K562 (cell line): ENCODE data around the gene TNFSF9. TPM values are rescaled to one million over a fixed set of nuclear protein-coding genes. Genes with fewer than 3 reads are reported as not detected.

Experiments
- C11orf30 ChIP-seq: fragments of 450-650 bp; IDR thresholded peaks from 2 replicates; pipeline ENCODE4 v1.6.1; 2016; ENCODE audit warnings: low read depth, mild to moderate bottlenecking
- NR2F6 ChIP-seq: fragments of 450-650 bp; formaldehyde crosslinking; IDR thresholded peaks from 2 replicates; pipeline ENCODE4 v1.4.0; 2020; ENCODE audit warnings: mild to moderate bottlenecking
- PCBP1 ChIP-seq: fragments of 200-400 bp; formaldehyde crosslinking; IDR thresholded peaks from 2 replicates; pipeline ENCODE4 v1.6.1; 2018; ENCODE audit warnings: mild to moderate bottlenecking, low read depth, low read length; ENCODE audit not compliant: poor library complexity, severe bottlenecking
- POLR2AphosphoS5 ChIP-seq: IDR thresholded peaks from 2 replicates; pipeline ENCODE4 v1.6.1; 2011; ENCODE audit warnings: mild to moderate bottlenecking, low read depth, low read length, moderate library complexity; ENCODE audit not compliant: control insufficient read depth, insufficient read depth
- POLR2B ChIP-seq: fragments of 450-650 bp; IDR thresholded peaks from 2 replicates; pipeline ENCODE4 v1.6.1; 2018; ENCODE audit warnings: low read depth; ENCODE audit not compliant: partially characterized antibody
- RREB1 ChIP-seq: fragments of 250-450 bp; sonication (Bioruptor Pico); IDR thresholded peaks from 2 replicates; pipeline ENCODE4 v1.4.0; 2020
- TRIM24 ChIP-seq, 2 experiments: fragments of 450-650 bp; IDR thresholded peaks; 2 replicates each; pipeline ENCODE4 v1.6.1; 2016
- U2AF2 ChIP-seq: fragments of 200-400 bp; formaldehyde crosslinking; optimal IDR thresholded peaks from 2 replicates; pipeline ENCODE3; 2017; ENCODE audit warnings: low read depth, mild to moderate bottlenecking, low read length
- YY1 ChIP-seq, 3 experiments: IDR thresholded peaks; 2 replicates each; pipeline ENCODE4 v1.6.1; 2011; ENCODE audit warnings: low read length in 2 of 3, mild to moderate bottlenecking in 2 of 3, moderate library complexity in 2 of 3, borderline replicate concordance in 1 of 3, control low read depth in 1 of 3, low read depth in 1 of 3; ENCODE audit not compliant: insufficient read depth in 3 of 3, insufficient replicate concordance in 2 of 3, control insufficient read depth in 1 of 3, insufficient read length in 1 of 3; ENCODE audit errors: extremely low read depth in 1 of 3
- ZNF121 ChIP-seq: sonication (generic); formaldehyde crosslinking; conservative IDR thresholded peaks from 2 replicates; pipeline ENCODE4 v1.8.0; 2022; ENCODE audit warnings: missing genetic modification reagents
- ZNF668 ChIP-seq: fragments of 250-450 bp; sonication (Bioruptor Pico); IDR thresholded peaks from 2 replicates; pipeline ENCODE4 v1.8.0; 2022; ENCODE audit warnings: mild to moderate bottlenecking, inconsistent platforms
- polyA plus RNA-seq, 8 experiments: library from polyadenylated mRNA; depleted of rRNA in 4 of 8; stranded (reverse) in 5 of 8; unstranded in 3 of 8; fragments of >200 nt; fragmentation: Nextera tagmentation in 2 of 8; fragmentation: Illumina TruSeq in 1 of 8; extraction: Ambion mirVana in 2 of 8; extraction: Trizol in 1 of 8; gene quantifications; 2 replicates each; pipeline versions ENCODE4 v1.2.1 to v1.2.3, GENCODE V29; 2011 to 2014; ENCODE audit warnings: inconsistent platforms in 1 of 8, missing spikeins in 1 of 8
- total RNA-seq, 7 experiments: library from RNA; depleted of rRNA in 6 of 7; stranded (reverse); fragments of >200 nt in 6 of 7; fragmentation: Illumina TruSeq in 2 of 7; extraction: Trizol in 2 of 7; gene quantifications; 2 replicates each; pipeline versions ENCODE4 v1.2.1 to v1.2.3, GENCODE V29; 2011 to 2021; ENCODE audit warnings: low replicate concordance in 1 of 7
- TF ChIP-seq, protein P1 (sequence below): fragments of 450-650 bp; formaldehyde crosslinking; conservative IDR thresholded peaks from 2 replicates; pipeline ENCODE4 v1.4.0; 2022; ENCODE audit warnings: mild to moderate bottlenecking, missing genetic modification characterization
- TF ChIP-seq, protein P2 (sequence below): fragments of 450-650 bp; IDR thresholded peaks from 2 replicates; pipeline ENCODE4 v1.6.1; 2018; ENCODE audit not compliant: partially characterized antibody
- TF ChIP-seq, protein P3 (sequence below): sonication (generic); formaldehyde crosslinking; IDR thresholded peaks from 2 replicates; pipeline ENCODE4 v1.8.0; 2022; ENCODE audit warnings: mild to moderate bottlenecking, missing genetic modification reagents

Gene TNFSF9
- total and polyA plus RNA-seq, 9 of the 15 experiments (the other 6 are each of a cell fraction or from before 2014, with no cell fraction given): 1.4 to 17.9 (median 6.5) TPM

DNA sequence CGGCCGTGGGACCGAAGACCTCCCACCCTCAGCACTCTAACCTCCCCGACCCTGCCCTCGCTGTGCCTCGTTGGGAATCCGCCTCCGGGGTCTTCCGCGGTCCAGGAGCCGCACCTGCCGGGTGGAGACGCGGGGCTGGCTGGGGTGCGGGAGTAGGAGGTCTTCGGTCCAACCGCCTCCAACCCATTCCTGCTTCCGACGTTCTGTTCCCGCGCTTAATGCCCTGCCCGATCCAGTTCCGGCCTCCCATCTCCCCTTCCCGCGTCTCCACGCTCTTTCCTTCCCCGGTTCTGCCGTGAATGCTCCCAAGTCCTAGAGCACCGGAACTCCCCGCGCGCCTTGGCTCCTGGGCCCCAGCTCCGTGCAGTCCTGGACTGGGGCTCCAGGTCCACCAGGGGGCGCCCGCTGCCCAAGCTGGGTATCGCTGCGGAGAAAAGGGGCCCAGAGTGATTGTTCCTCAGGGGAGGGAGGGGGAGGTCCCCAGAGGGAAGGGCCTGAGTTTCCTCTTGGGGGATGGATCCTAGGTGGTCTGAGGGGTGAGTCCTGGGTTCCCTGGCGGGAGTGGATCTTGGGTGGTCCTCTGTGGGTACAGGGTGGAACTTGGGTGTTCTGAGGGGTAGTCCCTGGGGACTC lies 14.1 kb upstream of the TNFSF9 start (continued):
- TF ChIP-seq RREB1 (peak; percentile 30; the same call in 1 of the 2 replicates), ZNF668 (CRISPR knock-in tag) (no peak), C11orf30 (no peak), POLR2B (no peak), NR2F6 (no peak), POLR2AphosphoS5 (no peak), TRIM24 (IDR thresholded peaks at IDR 0.05) (peak in 1 of 2 experiments; percentile 29; a peak in 1 of 4 replicates), YY1 (IDR thresholded peaks at IDR 0.05; ENCODE audit: borderline replicate concordance in 1 of 3, control insufficient read depth in 1 of 3, extremely low read depth in 1 of 3, insufficient read depth in 3 of 3, insufficient read length in 1 of 3, insufficient replicate concordance in 2 of 3, low read depth in 1 of 3, low read length in 2 of 3) (peak in 2 of 3 experiments; percentile 38 to 51), PCBP1 (no peak), U2AF2 (no peak), ZNF121 (CRISPR knock-in tag) (no peak)
- TF ChIP-seq, protein P1, sequence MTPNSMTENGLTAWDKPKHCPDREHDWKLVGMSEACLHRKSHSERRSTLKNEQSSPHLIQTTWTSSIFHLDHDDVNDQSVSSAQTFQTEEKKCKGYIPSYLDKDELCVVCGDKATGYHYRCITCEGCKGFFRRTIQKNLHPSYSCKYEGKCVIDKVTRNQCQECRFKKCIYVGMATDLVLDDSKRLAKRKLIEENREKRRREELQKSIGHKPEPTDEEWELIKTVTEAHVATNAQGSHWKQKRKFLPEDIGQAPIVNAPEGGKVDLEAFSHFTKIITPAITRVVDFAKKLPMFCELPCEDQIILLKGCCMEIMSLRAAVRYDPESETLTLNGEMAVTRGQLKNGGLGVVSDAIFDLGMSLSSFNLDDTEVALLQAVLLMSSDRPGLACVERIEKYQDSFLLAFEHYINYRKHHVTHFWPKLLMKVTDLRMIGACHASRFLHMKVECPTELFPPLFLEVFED (CRISPR knock-in tag): no peak
- TF ChIP-seq, protein P2, sequence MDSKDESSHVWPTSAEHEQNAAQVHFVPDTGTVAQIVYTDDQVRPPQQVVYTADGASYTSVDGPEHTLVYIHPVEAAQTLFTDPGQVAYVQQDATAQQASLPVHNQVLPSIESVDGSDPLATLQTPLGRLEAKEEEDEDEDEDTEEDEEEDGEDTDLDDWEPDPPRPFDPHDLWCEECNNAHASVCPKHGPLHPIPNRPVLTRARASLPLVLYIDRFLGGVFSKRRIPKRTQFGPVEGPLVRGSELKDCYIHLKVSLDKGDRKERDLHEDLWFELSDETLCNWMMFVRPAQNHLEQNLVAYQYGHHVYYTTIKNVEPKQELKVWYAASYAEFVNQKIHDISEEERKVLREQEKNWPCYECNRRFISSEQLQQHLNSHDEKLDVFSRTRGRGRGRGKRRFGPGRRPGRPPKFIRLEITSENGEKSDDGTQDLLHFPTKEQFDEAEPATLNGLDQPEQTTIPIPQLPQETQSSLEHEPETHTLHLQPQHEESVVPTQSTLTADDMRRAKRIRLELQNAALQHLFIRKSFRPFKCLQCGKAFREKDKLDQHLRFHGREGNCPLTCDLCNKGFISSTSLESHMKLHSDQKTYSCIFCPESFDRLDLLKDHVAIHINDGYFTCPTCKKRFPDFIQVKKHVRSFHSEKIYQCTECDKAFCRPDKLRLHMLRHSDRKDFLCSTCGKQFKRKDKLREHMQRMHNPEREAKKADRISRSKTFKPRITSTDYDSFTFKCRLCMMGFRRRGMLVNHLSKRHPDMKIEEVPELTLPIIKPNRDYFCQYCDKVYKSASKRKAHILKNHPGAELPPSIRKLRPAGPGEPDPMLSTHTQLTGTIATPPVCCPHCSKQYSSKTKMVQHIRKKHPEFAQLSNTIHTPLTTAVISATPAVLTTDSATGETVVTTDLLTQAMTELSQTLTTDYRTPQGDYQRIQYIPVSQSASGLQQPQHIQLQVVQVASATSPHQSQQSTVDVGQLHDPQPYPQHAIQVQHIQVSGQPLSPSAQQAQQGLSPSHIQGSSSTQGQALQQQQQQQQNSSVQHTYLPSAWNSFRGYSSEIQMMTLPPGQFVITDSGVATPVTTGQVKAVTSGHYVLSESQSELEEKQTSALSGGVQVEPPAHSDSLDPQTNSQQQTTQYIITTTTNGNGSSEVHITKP: no peak
- TF ChIP-seq, protein P3, sequence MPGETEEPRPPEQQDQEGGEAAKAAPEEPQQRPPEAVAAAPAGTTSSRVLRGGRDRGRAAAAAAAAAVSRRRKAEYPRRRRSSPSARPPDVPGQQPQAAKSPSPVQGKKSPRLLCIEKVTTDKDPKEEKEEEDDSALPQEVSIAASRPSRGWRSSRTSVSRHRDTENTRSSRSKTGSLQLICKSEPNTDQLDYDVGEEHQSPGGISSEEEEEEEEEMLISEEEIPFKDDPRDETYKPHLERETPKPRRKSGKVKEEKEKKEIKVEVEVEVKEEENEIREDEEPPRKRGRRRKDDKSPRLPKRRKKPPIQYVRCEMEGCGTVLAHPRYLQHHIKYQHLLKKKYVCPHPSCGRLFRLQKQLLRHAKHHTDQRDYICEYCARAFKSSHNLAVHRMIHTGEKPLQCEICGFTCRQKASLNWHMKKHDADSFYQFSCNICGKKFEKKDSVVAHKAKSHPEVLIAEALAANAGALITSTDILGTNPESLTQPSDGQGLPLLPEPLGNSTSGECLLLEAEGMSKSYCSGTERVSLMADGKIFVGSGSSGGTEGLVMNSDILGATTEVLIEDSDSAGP (CRISPR knock-in tag): no peak
